ENCODE data around the gene DNAJC21. TPM values are rescaled to one million over a fixed set of nuclear protein-coding genes. Genes with fewer than 3 reads are reported as not detected.

DNAJC21 gene
- 10 to 100 TPM; 56.3 to 64.0 (median 61.7) TPM for total RNA-seq

- peak within 1 kb of the TSS; percentile 95 for H3K4me3 Mint-ChIP-seq
- H3K36me3 Mint-ChIP-seq (ENCODE audit: insufficient read depth), result peaks cover 21% of the 10 kb centered on the region
- H3K4me1 Mint-ChIP-seq (ENCODE audit: low read depth), result peaks cover 33% of the 10 kb centered on the region
- DNase-seq (peak; percentile 98), ATAC-seq (peak; percentile 87 to 90)
- H3K9me3 Mint-ChIP-seq, result no peaks in the 10 kb centered on the region
- H3K27me3 Mint-ChIP-seq (ENCODE audit: low read depth), result no peaks in the 10 kb centered on the region
Observed at GRCh38 chr5:34929134-34929719, at the start of gene DNAJC21. Gene DNAJC21 (plus strand): TSS chr5:34929559. CDS start chr5:34929820, 261 bp downstream.

DNA sequence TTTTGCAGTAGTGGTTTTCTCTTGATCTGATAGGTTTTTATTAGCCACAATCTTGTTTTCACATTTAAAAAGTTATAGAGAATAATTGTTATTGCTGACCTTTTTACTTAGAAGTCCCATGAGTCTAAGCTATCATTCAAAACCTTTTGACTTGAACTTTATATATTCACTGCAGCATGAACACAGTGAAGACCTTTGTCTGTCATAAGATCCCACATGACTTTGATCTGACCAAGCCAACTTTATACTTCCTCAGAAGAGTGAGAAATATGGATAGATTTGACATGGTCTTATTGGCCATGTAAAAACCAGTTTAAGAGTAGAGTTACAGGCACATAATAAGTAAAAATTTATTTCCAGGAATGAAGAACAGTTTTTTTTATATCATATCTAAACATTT is 48.1 kb upstream of the DNAJC21 start:
- no peak overlapping the region for H3K4me3 Mint-ChIP-seq
- no peaks in the 10 kb centered on the region for H3K4me1 Mint-ChIP-seq (ENCODE audit: low read depth)
- H3K27me3 Mint-ChIP-seq (ENCODE audit: low read depth), result peaks cover 2% of the 10 kb centered on the region
- H3K36me3 Mint-ChIP-seq (ENCODE audit: insufficient read depth), result no peaks in the 10 kb centered on the region
- no peak for ATAC-seq
- DNase-seq, result no peak
- H3K9me3 Mint-ChIP-seq, result peaks cover 3% of the 10 kb centered on the region

- Mint-ChIP-seq H3K36me3 (ENCODE audit: insufficient read depth) (no peaks in the 10 kb centered on the region), H3K27me3 (ENCODE audit: low read depth) (peaks cover 2% of the 10 kb centered on the region), H3K4me1 (ENCODE audit: low read depth) (no peaks in the 10 kb centered on the region), H3K4me3 (no peak overlapping the region), H3K9me3 (no peaks in the 10 kb centered on the region)
- DNase-seq (no peak), ATAC-seq (no peak)
Observed at GRCh38 chr5:34886392-34887119, 42.8 kb upstream of the DNAJC21 start.

DNA sequence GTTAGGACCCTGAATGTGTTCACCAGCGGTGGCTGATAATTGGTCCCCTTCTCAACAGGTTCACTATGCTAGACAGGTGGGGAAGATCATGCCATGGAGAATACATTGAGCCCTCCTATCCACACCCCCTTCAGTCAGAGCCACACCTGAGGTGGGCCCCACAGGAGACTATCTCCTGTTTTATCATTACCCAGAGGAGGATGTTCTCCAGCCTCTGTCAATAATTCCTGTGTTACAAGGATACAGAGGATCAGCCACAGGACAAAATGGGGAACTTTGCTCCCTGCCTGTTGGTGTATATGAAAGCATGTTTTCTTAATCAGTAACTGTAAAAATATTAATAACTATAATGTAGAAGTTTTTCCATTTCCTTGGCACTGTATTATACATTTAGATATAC is 40.0 kb upstream of the DNAJC21 start:
- DNase-seq (no peak), ATAC-seq (no peak)
- Mint-ChIP-seq H3K36me3 (ENCODE audit: insufficient read depth) (no peaks in the 10 kb centered on the region), H3K4me3 (no peak overlapping the region), H3K4me1 (ENCODE audit: low read depth) (no peaks in the 10 kb centered on the region), H3K27me3 (ENCODE audit: low read depth) (no peaks in the 10 kb centered on the region), H3K9me3 (no peaks in the 10 kb centered on the region)

DNA sequence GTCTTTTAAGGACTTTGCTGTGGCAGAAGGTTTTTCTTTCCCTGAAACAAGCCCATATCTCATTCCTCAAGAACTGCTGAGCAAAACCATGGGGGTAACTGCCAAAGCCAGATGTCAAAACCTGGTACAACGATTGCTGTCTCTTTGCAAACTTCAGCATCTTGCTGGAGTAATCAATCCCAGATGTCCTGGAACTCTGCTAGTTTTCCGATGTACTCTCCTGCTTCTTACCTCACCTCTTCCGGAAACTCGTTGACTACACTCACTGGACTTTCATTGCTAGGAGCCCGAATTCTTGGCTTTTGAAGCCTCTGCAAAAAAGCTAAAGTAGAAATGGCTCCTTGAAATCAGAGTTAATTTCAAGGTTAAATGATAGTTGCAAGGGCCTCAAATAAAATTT is 37.4 kb upstream of the DNAJC21 start:
- DNase-seq (no peak), ATAC-seq (no peak)
- Mint-ChIP-seq H3K36me3 (ENCODE audit: insufficient read depth) (peaks cover 2% of the 10 kb centered on the region), H3K27me3 (ENCODE audit: low read depth) (no peaks in the 10 kb centered on the region), H3K4me3 (no peak overlapping the region), H3K9me3 (no peaks in the 10 kb centered on the region), H3K4me1 (ENCODE audit: low read depth) (no peaks in the 10 kb centered on the region)

DNA sequence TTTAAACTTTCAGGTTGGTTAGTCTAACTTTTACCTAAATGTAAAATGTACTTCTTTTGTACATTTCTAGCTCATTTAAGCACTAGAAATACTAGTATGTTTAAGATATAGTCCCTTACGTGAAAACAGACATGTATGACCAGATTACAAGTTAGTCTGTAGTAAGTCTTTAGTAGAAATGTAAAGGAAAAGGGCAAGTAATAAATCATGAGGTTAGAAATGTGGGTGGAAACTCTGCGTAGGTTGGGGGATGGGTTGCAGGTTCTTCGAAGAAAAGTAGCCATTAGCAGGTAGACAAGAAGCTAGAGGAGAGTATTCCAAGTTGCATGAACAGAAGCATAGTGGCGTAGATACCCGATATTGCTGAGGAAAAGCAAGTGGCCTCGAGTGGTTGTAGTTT is 36.9 kb upstream of the DNAJC21 start:
- Mint-ChIP-seq H3K9me3 (no peaks in the 10 kb centered on the region), H3K4me3 (no peak overlapping the region), H3K27me3 (ENCODE audit: low read depth) (no peaks in the 10 kb centered on the region), H3K36me3 (ENCODE audit: insufficient read depth) (peaks cover 2% of the 10 kb centered on the region), H3K4me1 (ENCODE audit: low read depth) (no peaks in the 10 kb centered on the region)
- DNase-seq, result no peak
- ATAC-seq, result no peak

GRCh38 chr5:34894716-34895115 is 34.6 kb upstream of the DNAJC21 start:
- ATAC-seq (no peak), DNase-seq (no peak)
- H3K4me3 Mint-ChIP-seq, result no peak overlapping the region
- H3K36me3 Mint-ChIP-seq (ENCODE audit: insufficient read depth), result peaks cover 2% of the 10 kb centered on the region
- no peaks in the 10 kb centered on the region for H3K27me3 Mint-ChIP-seq (ENCODE audit: low read depth)
- no peaks in the 10 kb centered on the region for H3K9me3 Mint-ChIP-seq
- H3K4me1 Mint-ChIP-seq (ENCODE audit: low read depth), result no peaks in the 10 kb centered on the region

DNA sequence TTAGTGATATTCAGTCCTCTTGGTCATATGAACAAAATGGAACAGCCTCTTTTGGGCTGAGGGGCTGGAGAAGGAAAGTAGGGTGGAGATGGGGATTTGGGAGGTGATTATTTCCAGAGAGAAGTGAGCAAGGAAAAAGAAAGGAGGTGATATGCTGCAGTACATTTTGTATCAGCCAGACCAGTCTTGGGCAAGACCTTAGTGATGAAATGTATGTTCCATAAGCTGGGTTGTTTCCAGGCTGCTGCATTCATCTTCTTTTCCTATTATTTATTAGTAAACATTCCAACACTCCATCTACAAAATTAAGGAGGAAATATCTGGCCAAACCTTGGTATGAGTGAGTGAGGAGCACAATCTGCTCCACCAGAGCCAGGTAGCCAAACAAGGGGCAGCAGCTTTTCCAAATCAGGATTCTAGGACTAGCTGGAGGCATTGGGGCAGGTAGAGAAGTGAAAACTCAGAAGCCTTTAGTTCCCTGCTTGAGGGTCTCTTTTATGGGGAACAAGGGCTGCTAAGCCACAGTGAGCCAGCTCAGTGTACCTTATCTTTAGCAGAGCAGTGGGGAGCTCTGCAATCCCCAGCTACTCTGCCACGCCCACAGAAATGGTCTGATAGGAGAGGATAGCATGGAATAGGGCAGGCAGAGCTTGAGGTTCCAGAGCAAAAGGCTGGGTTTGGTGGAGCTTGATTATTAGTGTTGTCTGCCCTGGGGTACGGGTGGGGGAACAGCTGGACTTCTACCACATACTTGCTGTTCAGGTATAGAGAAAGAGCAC is 33.5 kb upstream of the DNAJC21 start:
- no peaks in the 10 kb centered on the region for H3K9me3 Mint-ChIP-seq
- H3K4me1 Mint-ChIP-seq (ENCODE audit: low read depth), result no peaks in the 10 kb centered on the region
- H3K4me3 Mint-ChIP-seq, result no peak overlapping the region
- H3K27me3 Mint-ChIP-seq (ENCODE audit: low read depth), result no peaks in the 10 kb centered on the region
- ATAC-seq (no peak), DNase-seq (no peak)
- H3K36me3 Mint-ChIP-seq (ENCODE audit: insufficient read depth), result peaks cover 2% of the 10 kb centered on the region

GRCh38 chr5:34897646-34898045 is 31.7 kb upstream of the DNAJC21 start:
- no peaks in the 10 kb centered on the region for H3K9me3 Mint-ChIP-seq
- DNase-seq (no peak), ATAC-seq (no peak)
- no peaks in the 10 kb centered on the region for H3K27me3 Mint-ChIP-seq (ENCODE audit: low read depth)
- peaks cover 2% of the 10 kb centered on the region for H3K36me3 Mint-ChIP-seq (ENCODE audit: insufficient read depth)
- no peak overlapping the region for H3K4me3 Mint-ChIP-seq
- no peaks in the 10 kb centered on the region for H3K4me1 Mint-ChIP-seq (ENCODE audit: low read depth)

- DNase-seq (peak; percentile 51), ATAC-seq (peak; percentile 72 to 79)
- no peaks in the 10 kb centered on the region for H3K4me1 Mint-ChIP-seq (ENCODE audit: low read depth)
- peaks cover 4% of the 10 kb centered on the region for H3K36me3 Mint-ChIP-seq (ENCODE audit: insufficient read depth)
- no peak overlapping the region for H3K4me3 Mint-ChIP-seq
- no peaks in the 10 kb centered on the region for H3K27me3 Mint-ChIP-seq (ENCODE audit: low read depth)
- no peaks in the 10 kb centered on the region for H3K9me3 Mint-ChIP-seq
Observed at GRCh38 chr5:34898258-34898895, 31.0 kb upstream of the DNAJC21 start.

GRCh38 chr5:34899066-34899465 is 30.3 kb upstream of the DNAJC21 start:
- Mint-ChIP-seq H3K4me1 (ENCODE audit: low read depth) (no peaks in the 10 kb centered on the region), H3K36me3 (ENCODE audit: insufficient read depth) (peaks cover 4% of the 10 kb centered on the region), H3K4me3 (no peak overlapping the region), H3K27me3 (ENCODE audit: low read depth) (no peaks in the 10 kb centered on the region), H3K9me3 (no peaks in the 10 kb centered on the region)
- ATAC-seq (no peak), DNase-seq (no peak)

- no peaks in the 10 kb centered on the region for H3K27me3 Mint-ChIP-seq (ENCODE audit: low read depth)
- H3K36me3 Mint-ChIP-seq (ENCODE audit: insufficient read depth), result peaks cover 10% of the 10 kb centered on the region
- no peaks in the 10 kb centered on the region for H3K9me3 Mint-ChIP-seq
- no peak for ATAC-seq
- H3K4me1 Mint-ChIP-seq (ENCODE audit: low read depth), result no peaks in the 10 kb centered on the region
- DNase-seq, result no peak
- H3K4me3 Mint-ChIP-seq, result no peak overlapping the region
Observed at GRCh38 chr5:34900652-34901051, 28.7 kb upstream of the DNAJC21 start.

GRCh38 chr5:34903260-34903659 is 26.1 kb upstream of the DNAJC21 start:
- no peak overlapping the region for H3K4me3 Mint-ChIP-seq
- ATAC-seq (no peak), DNase-seq (no peak)
- no peaks in the 10 kb centered on the region for H3K9me3 Mint-ChIP-seq
- H3K4me1 Mint-ChIP-seq (ENCODE audit: low read depth), result no peaks in the 10 kb centered on the region
- no peaks in the 10 kb centered on the region for H3K27me3 Mint-ChIP-seq (ENCODE audit: low read depth)
- peaks cover 11% of the 10 kb centered on the region for H3K36me3 Mint-ChIP-seq (ENCODE audit: insufficient read depth)

DNA sequence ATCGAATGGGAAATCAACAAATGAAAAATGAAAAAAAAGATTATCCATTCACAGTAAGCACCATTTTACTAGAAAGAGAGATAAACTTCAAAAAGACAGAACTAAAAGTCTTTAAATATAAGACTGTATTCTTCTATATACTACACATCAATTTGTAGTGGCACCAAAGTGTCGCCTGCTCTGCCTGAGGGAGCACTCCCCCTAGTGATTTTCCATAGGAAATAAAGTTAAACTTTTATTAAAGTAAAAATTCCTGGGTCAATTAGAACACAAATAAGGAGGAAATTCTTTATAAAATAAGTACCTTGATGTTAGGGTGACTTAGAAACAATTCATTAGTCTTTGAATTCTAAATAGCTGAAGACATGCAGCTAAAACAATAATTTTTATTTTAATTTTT is 23.8 kb upstream of the DNAJC21 start:
- Mint-ChIP-seq H3K9me3 (no peaks in the 10 kb centered on the region), H3K36me3 (ENCODE audit: insufficient read depth) (peaks cover 20% of the 10 kb centered on the region), H3K4me1 (ENCODE audit: low read depth) (no peaks in the 10 kb centered on the region), H3K4me3 (no peak overlapping the region), H3K27me3 (ENCODE audit: low read depth) (no peaks in the 10 kb centered on the region)
- ATAC-seq, result no peak
- DNase-seq, result no peak
